Measurements from ENCODE around the gene ERN1.
"Not testable (repeated sequence)": the region's sequence is repeated elsewhere in the genome, so short reads cannot be mapped to it uniquely, and the experiment has no call there.

Gene ERN1

DNA sequence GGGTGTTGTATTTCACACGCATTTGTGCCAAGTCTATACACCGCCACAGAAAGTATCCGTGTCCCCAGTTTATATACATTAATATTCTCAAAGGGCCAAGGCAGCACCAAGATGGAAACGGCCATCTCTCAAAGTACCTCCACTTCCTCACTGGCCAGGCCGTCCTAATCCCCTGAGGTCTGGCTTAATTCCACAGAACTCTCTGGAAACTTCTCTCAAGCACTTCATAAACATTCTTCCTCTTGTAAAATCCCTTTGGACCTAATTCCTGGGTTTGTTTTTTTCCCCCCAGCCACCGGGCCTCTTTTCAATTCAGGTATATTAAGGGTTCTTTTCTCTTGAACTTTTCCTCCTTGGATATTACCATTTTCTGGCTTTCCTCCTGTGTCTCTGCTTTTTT is 5.1 kb upstream of the ERN1 start:
- no peak for DNase-seq (ENCODE audit: low read depth in 2 of 2)

DNA sequence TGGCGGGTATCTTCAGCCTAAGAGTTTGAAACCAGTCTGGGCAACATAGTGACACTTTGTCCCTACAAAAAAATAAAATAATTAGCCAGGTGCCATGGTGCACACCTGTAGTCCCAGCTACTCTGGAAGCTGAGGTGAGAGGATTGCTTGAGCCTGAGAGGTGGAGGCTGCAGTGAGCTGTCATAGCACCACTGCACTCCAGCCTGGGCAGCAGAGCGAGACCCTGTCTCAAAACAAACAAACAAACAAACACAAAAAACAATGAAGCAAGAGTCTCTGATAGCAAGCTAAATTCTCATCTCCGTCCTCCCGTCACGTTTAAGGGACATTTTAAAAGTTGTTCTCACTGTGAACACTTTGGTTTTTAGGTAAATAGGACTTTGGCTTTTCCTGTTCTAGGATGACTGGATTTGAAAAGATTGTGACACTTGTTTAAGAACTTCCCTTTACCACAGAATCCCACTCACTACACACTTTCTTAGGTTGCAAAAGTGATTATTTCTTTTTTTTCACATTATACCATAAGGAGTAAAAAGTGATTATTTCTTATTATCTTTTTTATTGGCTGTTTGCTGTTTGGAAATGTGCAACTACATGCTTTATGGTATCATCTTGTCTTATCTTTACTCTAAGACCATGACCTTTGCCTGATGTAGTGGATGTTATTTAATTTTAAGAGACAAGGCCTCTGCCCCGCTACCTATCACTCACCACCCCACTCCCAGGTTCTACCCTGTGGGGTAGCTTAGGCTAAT is 4.4 kb upstream of the ERN1 start:
- DNase-seq (ENCODE audit: low read depth in 2 of 2), result no peak

DNA sequence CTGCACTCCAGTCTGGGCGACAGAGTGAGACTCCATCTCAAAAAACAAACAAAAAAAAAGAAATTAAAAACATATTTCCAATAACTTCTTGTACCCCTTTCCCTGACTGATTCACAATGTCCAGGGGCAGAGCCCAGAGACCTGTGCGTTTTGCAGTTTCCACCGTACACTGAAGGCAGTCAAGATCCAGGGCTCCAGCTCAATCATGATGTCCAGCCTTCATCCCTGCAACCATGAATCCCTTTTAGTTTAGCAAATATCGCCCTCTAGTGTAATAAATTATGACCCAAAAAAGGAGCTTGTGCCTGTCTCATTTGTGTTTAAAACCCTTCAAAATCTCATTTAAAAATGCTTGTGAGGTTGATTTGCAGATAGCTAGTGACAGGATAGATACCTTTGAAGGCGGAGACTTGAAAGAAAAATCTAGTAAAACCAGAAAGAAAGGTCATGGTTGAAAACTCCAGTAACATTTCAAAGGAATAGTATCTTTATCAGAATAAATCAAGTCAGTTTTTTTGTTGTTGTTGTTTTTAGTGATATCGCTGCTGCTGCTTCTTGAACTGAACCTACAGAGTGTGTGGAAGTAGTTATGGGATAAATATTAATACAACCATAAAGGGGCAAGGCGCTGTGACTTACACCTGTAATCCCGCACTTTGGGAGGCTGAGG is 3.7 kb upstream of the ERN1 start:
- DNase-seq (ENCODE audit: low read depth in 2 of 2), result no peak

DNA sequence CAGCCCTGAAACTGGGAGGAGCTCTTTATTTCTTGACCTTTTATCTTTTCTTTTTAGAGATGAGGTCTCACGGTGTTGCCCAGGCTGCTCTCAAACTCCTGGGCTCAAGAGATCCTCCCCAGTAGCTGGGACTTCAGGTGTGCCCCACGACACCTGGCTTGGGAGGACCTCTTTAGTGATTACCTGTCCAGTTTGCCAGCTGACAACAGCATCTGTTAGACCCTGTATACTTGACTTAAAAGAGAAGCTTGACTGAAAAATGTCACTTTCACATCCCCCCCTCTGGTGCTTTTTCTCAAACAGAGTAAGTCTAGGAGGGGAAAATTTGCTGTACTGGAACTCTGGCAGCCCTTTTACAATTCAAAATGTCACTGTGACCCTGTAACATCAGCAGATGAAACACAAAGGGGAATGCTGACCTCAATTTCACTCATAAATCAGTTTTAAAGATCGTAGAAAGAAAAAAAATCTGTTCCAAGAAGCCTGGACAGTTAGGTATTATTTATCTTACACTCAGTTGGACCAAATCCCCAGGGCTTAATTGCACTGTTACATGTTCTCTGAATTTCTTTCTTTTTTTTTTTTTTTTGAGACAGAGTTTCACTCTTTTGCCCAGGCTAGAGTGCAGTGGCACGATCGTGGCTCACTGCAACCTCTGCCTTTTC is 1.8 kb upstream of the ERN1 start:
- DNase-seq (ENCODE audit: low read depth in 2 of 2), result no peak

DNA sequence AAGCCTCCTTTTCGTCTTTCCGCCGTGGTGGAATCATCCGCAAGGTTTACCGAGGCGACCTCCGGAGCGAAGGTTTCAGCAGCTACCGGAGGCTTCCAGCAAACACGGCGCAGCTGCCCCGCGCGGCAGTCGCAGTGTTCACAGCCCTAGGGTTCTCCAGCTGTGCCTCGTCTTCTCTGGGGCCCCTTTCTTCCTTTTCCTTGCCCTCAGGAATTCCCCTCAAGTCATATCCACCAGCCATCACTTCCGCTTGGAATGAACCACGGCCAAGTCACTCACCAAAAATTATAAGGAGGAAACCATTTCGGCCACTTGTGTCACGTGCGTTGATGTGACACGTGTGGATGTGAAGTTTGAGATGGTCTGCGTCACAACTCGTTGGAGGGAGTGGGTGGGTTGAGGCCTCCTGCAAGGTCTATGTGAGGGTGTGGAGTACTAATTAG is 636 bp upstream of the ERN1 start:
- peak in 1 of 2 experiments; percentile 56 for DNase-seq (ENCODE audit: low read depth in 2 of 2)

DNA sequence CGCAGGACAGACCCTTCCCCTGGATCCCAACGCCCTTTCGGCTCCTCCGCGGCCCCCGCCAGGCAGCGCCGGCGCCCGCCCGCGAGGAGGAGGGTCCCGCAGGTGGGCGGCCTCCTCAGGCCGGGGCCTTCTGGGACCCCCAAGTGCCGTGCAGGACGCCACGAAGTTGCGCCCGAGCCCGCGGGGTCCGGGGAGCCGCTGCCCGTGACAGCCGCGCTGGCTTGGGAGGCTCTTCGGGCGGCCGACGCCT is 504 bp downstream of the ERN1 start:
- no peak for DNase-seq (ENCODE audit: low read depth in 2 of 2)

DNA sequence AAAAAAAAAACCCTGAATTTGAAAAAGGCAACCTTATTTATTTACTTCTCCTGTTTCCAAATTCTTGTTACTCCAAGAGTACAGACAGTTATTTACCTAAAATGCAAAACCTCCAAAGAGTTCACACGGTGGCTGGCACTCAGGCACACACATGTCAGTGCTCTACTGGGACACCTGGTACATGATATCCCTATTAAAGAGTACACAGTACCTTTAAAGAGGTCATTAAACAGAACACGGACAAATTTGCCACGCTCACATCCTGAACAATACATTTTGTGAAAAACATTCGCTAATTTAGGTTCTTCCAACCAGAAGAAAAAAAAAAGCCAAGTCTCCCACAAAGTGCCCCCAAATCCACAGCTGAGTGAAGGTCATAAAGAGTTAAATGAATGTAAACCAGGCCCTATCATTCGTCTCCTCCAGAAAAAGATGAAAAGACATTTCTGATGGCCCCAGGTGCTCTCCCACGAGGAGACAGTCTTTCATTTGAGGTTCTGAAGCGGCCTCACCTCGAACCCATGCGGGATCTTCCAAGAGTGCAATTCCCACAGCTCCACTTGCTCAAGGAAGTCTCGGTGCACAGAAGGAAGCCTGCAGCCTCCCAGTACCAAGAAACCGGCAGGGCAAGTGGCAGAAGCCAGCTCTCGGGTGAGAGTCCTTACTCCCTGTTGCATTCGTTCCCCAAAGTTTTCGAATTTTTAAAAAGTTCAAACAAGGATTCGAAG is 993 bp downstream of the ERN1 start:
- no peak for DNase-seq (ENCODE audit: low read depth in 2 of 2)

DNA sequence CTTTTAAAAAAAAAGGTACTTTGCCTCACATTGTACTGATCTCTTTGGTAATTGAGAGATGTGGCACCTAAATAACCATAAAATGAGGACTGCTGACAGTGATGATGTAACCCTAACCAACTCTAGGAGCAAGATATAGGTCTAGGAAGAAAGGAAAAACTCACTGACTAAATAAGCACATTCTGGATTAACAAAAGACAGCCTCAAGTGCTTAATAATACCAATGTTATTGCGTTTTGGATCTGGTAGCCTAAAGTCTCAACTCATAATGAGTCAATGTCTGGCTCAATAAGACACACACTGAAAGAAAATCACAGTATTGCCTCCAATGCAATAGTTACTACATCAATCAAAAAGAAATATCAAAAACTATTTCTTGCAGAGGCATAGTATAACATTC is 3.0 kb downstream of the ERN1 start:
- no peak for DNase-seq (ENCODE audit: low read depth in 2 of 2)

DNA sequence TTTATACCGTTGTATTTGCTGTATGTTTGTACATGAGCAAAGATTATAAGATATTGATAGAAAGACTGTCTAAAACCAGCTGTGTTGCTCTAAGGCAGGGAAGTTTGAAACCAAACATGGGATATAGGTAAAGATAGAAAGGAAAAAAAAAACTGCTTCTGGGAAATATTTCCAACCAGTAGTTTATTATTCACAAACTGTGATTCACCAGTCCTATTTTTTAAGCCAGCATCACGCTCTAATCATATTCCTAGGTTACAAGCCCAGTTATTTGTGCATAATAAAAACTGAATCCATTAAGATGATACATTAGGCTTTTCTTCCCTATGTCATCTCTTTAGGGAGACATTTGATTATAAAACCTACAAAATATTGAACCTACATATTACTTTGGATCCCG is 4.0 kb downstream of the ERN1 start:
- DNase-seq (ENCODE audit: low read depth in 2 of 2), result no peak

DNA sequence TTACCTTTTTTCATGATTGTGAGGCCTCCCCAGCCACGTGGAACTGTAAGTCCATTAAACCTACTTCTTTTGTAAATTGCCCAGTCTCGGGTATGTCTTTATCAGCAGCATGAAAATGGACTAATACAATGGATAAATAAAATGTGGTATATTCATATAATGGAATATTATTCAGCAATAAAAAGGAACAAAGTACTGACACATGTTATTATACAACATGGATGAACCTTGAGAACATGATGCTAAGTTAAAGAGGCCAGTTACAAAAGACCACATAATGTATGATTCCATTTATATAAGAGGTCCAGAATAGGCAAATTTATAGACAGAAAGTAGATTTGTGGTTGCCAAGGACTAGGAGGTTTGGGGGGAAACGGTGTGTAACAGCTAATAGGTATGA is 5.3 kb downstream of the ERN1 start:
- DNase-seq (ENCODE audit: low read depth in 2 of 2), result no peak

DNA sequence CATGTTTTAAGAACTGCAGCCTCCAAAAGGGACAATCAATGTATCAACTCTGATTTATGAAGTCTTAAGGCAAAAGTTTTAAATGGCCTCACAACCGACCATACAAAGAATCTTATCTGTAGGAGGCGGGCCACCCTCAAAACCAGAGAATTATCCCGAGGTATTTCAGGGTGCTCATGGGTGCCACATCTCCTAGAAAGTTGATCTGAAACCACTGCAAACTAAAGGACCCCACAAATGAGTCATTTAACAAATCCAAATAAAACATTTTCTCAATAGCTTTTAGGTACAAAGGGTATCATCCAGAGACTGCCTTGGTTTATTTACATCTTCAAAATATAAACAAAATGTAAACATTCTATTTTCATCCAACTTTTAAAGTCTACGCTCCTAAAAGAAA is 6.8 kb downstream of the ERN1 start:
- DNase-seq (ENCODE audit: low read depth in 2 of 2), result no peak

DNA sequence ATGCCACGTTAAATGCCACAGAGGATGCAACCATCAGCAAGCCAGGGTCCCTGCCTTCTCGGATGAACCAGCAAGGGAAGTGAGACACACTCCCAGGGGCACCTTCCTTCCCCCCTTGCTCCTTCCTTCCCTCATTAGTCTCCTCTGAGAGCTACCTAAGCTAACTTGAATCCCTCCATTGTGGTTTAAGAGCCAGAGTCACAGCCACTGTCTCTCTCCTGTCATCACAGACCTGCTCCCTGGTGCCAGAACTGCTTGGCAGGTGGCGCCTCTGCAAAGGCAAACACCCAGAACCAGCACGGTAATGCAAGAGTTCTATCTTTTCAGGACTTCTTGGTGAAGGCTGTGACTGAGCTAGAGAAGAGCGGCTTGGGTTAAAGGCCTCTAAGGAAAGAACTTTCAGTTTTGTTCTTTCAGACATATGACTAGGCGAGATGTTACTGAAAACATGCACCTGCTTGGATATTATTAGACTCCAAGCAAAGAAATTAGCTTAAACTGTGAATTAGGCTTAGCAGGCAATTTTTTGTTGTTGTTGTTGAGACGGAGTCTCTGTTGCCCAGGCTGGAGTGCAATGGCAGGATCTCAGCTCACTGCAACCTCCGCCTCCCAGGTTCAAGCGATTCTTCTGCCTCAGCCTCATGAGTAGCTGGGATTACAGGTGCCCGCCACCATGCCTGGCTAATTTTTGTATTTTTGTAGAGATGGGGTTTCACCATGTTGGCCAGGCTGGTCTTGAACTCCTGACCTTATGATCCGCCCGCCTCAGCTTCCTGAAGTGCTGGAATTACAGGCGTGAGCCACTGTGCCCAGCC is 8.8 kb downstream of the ERN1 start:
- DNase-seq (ENCODE audit: low read depth in 2 of 2), result not testable (repeated sequence)

DNA sequence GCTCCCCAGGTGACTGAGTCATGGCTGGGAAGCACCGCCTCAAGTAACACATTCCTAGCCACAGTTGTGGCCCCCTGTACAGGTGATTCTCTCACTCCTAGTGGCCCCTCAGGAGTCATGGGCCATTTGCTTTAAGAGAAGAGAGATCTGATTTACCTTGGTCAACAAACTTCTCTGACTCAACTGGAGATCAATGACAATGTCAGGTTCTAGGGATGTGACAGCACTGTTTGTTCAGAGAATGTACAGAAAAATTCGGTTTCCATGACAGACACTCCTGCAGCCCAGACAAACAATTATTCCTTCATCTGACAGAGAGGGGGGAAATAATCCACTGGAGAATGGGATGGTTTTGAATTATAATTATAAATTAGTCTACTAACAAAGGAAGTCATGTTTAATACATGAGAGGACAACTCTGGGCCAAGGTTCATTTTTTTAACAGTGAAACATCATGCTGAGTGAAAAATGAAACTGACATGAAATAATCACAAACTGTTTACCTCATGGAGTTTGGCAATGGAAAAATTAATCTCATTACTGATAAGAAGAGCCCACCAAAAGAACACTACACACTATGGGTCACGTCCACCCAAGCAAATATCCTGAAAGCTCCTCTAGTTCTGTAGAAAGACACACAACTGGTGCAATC is 9.7 kb downstream of the ERN1 start:
- DNase-seq (ENCODE audit: low read depth in 2 of 2), result no peak

DNA sequence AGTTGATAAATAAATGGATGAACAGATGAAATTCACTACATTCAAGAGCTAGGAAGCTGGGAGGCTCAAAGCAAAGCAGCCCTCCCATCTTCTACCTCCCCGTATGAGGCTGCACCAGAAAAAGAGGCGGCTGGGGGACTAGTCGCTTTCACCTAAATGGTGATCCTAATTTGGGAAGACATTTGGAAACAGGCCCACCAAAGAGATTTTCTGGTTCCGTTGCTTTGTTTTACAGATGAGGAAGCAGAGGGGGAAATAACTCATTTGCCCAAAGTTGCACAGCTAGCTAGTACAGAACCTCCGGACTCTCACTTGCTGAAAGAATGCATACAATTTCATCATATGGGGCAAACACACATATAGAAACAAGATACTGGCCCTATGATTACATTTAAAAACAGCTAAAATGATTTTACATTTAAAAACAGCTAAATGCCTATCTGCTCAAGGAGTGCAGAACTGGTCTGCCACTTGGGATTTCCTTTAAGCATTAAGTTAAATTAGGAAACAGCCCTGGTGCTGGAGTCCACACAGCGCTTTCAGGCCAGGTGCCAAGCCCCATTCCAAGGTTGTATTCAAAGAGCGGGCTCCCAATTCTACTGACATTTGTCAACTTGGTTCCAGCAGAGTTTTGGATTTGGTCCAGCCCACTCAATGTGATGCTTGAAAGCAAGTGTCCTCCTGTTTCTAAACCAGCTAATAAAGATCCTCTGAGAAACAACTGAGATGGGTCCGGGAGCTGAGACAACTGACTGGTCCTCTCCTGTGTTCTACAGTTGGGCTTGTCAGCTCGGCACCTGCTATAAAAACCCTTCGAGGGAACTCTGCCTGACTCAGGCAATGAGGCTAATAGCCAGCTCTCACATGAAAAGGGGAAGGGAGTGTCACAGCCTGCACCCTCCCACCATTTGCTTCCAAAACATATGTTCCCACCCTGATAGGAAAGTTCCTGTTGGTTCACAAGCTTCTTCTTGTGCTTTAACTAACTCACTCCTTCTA is 11.7 kb downstream of the ERN1 start:
- no peak for DNase-seq (ENCODE audit: low read depth in 2 of 2)

DNA sequence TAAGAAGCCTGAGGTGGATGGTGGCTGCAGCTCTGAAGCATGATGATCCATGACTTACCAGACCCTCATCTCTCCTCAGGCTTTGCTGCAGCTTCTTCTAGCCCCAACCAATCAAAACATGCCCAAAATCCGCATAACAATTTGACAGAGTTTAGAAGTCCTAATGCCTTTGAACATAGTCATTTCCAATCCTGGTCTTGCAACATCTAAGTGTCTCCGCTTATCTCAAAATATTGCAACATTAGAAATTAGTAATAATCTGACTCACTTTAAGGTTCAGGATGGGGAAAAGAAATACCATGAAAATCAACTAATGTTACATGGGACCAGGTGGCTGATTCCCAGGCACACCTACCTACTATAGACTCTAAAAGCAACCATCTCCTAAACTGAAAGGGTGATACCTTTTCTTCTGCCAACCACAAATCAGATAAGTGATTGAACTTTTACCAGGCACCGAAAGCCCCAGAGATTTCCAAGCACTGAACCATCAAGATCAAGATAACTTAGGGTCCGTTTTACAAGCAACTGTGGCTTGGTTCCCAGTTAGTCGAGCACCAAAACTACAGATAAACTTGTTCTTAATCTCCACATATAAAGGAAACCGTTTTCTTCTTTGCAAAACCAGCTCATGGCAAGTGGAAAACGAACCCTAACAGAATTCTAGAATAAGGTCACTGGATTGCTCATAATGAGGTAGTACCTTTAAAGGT is 14.0 kb downstream of the ERN1 start:
- DNase-seq (ENCODE audit: low read depth in 2 of 2), result no peak

DNA sequence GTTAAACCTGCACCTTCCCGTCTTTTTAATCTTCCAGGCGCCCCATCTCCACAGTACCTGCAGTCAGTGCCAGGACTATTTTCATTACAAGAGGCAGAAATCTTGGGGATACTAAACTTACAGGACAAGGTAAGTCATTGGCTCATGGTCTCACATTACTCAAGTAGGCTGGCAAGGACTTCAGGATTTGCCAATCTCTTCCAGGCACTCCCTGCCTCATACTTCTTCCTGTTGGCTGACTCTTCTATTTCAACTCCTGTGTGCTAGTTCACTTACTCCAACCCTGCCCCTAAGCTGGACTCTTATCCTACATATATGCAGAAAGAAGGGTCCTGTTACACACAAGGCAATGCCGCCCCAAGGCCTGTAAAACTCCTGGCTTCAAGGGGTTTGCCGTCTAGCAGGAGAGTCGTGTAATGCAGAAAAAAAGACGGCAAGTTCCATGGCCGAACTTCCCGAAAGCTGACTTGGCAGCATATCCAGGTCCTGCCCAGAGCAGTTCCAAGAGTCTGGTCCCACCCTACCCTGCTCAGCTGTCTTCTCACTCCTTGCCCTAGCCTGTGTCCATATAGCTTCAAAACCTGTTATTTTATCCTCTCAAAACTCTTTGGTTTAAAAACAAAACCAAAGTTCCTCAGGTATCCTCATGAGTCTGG is 14.8 kb downstream of the ERN1 start:
- DNase-seq (ENCODE audit: low read depth in 2 of 2), result no peak

DNA sequence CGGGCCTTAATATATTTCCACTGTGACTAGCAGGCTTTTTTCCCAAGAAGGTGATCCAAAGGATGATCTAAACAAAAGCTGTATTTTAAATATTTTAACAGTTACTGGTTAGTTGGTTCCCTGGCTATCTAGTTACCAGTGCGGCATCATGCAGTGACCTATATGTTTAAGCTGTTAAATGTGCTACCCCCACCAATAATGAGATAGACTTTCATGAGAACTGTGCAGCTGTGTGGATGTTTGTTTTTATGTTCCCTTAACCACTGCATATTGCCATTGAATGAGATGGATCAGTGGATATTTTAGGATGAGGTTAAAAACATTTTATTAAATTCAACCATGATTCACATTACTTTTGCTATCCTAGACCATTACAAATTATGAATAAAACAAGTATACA is 16.9 kb downstream of the ERN1 start:
- DNase-seq (ENCODE audit: low read depth in 2 of 2), result no peak

DNA sequence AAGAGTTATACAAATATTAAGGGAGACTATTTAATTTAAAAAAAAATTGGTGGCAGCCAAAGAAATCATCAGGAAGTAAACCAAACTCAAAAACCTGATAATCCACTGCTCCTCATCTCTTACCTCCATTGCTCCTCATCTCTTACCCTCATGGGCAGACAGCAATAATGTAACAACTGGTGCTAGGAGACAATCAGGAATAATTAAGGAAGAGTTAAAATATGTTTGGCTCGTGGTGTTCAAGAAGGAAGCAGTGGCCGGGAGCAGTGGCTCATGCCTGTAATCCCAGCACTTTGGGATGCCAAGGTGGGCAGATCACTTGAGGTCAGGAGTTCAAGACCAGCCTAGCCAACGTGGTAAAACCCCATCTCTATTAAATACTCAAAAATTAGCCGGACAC is 18.1 kb downstream of the ERN1 start:
- no peak for DNase-seq (ENCODE audit: low read depth in 2 of 2)
